ENCODE data around the gene ITGB1BP1. TPM values are rescaled to one million over a fixed set of nuclear protein-coding genes. Genes with fewer than 3 reads are reported as not detected.

ITGB1BP1 gene
- total and polyA plus RNA-seq, 9 donors = 43.3 to 107 (median 84.7) TPM

GRCh38 chr2:9462313-9462712 lies 39.0 kb upstream of the ITGB1BP1 start:
- H3K36me3 ChIP-seq (ENCODE audit: control insufficient read depth, insufficient read depth, low read length) = peaks cover 37% of the 10 kb centered on the region
- H3K9me3 ChIP-seq (replicated peaks; ENCODE audit: control insufficient read depth, low read depth, low read length) = no peaks in the 10 kb centered on the region
- WGBS (ENCODE audit: insufficient coverage) = 80% methylated on average over 1 of the region's 5 CpGs

GRCh38 chr2:9461079-9461478 lies 37.8 kb upstream of the ITGB1BP1 start:
- Histone ChIP-seq H3K9me3 (replicated peaks; ENCODE audit: control insufficient read depth, low read depth, low read length) (no peaks in the 10 kb centered on the region), H3K27me3 (ENCODE audit: control insufficient read depth, insufficient read depth, low read length) (no peaks in the 10 kb centered on the region), H3K4me1 (ENCODE audit: control insufficient read depth, insufficient read depth, low read length) (no peaks in the 10 kb centered on the region), H3K36me3 (ENCODE audit: control insufficient read depth, insufficient read depth, low read length) (peaks cover 34% of the 10 kb centered on the region), H3K27ac (ENCODE audit: low read length) (no peak overlapping the region), H3K4me3 (ENCODE audit: low read length) (no peak overlapping the region)
- no CpG with 5 or more reads among the region's 3 CpGs for WGBS (ENCODE audit: insufficient coverage)
- no peak for DNase-seq

More at GRCh38 chr2:9462313-9462712, 39.0 kb upstream of the ITGB1BP1 start:
- Histone ChIP-seq H3K27ac (ENCODE audit: low read length) (no peak overlapping the region), H3K4me3 (ENCODE audit: low read length) (no peak overlapping the region), H3K4me1 (ENCODE audit: control insufficient read depth, insufficient read depth, low read length) (no peaks in the 10 kb centered on the region), H3K27me3 (ENCODE audit: control insufficient read depth, insufficient read depth, low read length) (no peaks in the 10 kb centered on the region)
- DNase-seq = no peak

- DNase-seq = no peak
- WGBS (ENCODE audit: insufficient coverage) = no CpG with 5 or more reads among the region's 3 CpGs
- Histone ChIP-seq H3K36me3 (ENCODE audit: control insufficient read depth, insufficient read depth, low read length) (peaks cover 32% of the 10 kb centered on the region), H3K27me3 (ENCODE audit: control insufficient read depth, insufficient read depth, low read length) (no peaks in the 10 kb centered on the region), H3K4me1 (ENCODE audit: control insufficient read depth, insufficient read depth, low read length) (no peaks in the 10 kb centered on the region), H3K4me3 (ENCODE audit: low read length) (no peak overlapping the region), H3K27ac (ENCODE audit: low read length) (no peak overlapping the region), H3K9me3 (replicated peaks; ENCODE audit: control insufficient read depth, low read depth, low read length) (no peaks in the 10 kb centered on the region)
Observed at GRCh38 chr2:9460441-9461017, 37.2 kb upstream of the ITGB1BP1 start.

GRCh38 chr2:9451231-9451630 lies 27.9 kb upstream of the ITGB1BP1 start:
- Histone ChIP-seq H3K4me3 (ENCODE audit: low read length) (no peak overlapping the region), H3K9me3 (replicated peaks; ENCODE audit: control insufficient read depth, low read depth, low read length) (no peaks in the 10 kb centered on the region), H3K27ac (ENCODE audit: low read length) (no peak overlapping the region), H3K4me1 (ENCODE audit: control insufficient read depth, insufficient read depth, low read length) (no peaks in the 10 kb centered on the region), H3K27me3 (ENCODE audit: control insufficient read depth, insufficient read depth, low read length) (no peaks in the 10 kb centered on the region), H3K36me3 (ENCODE audit: control insufficient read depth, insufficient read depth, low read length) (peaks cover 34% of the 10 kb centered on the region)
- no CpG with 5 or more reads among the region's 1 CpG for WGBS (ENCODE audit: insufficient coverage)
- DNase-seq = no peak

GRCh38 chr2:9445089-9445488 lies 21.8 kb upstream of the ITGB1BP1 start:
- Histone ChIP-seq H3K9me3 (replicated peaks; ENCODE audit: control insufficient read depth, low read depth, low read length) (no peaks in the 10 kb centered on the region), H3K4me3 (ENCODE audit: low read length) (no peak overlapping the region), H3K4me1 (ENCODE audit: control insufficient read depth, insufficient read depth, low read length) (no peaks in the 10 kb centered on the region), H3K36me3 (ENCODE audit: control insufficient read depth, insufficient read depth, low read length) (peaks cover 44% of the 10 kb centered on the region), H3K27me3 (ENCODE audit: control insufficient read depth, insufficient read depth, low read length) (no peaks in the 10 kb centered on the region), H3K27ac (ENCODE audit: low read length) (no peak overlapping the region)
- 83% methylated on average over 1 of the region's 7 CpGs for WGBS (ENCODE audit: insufficient coverage)
- DNase-seq = no peak

- no peak overlapping the region for H3K27ac ChIP-seq (ENCODE audit: low read length)
- WGBS (ENCODE audit: insufficient coverage) = 89% methylated on average over 1 of the region's 5 CpGs
- no peaks in the 10 kb centered on the region for H3K27me3 ChIP-seq (ENCODE audit: control insufficient read depth, insufficient read depth, low read length)
- H3K4me3 ChIP-seq (ENCODE audit: low read length) = no peak overlapping the region
- peaks cover 3% of the 10 kb centered on the region for H3K4me1 ChIP-seq (ENCODE audit: control insufficient read depth, insufficient read depth, low read length)
- no peaks in the 10 kb centered on the region for H3K9me3 ChIP-seq (replicated peaks; ENCODE audit: control insufficient read depth, low read depth, low read length)
- DNase-seq = no peak
- peaks cover 44% of the 10 kb centered on the region for H3K36me3 ChIP-seq (ENCODE audit: control insufficient read depth, insufficient read depth, low read length)
Observed at GRCh38 chr2:9443526-9443925, 20.2 kb upstream of the ITGB1BP1 start.

GRCh38 chr2:9441556-9441955 lies 18.2 kb upstream of the ITGB1BP1 start:
- H3K27ac ChIP-seq (ENCODE audit: low read length) = no peak overlapping the region
- WGBS (ENCODE audit: insufficient coverage) = 78% methylated on average over 1 of the region's 3 CpGs

GRCh38 chr2:9440058-9440727 lies 16.9 kb upstream of the ITGB1BP1 start:
- DNase-seq = peak; percentile 48
- no CpG with 5 or more reads among the region's 1 CpG for WGBS (ENCODE audit: insufficient coverage)

More at GRCh38 chr2:9441556-9441955, 18.2 kb upstream of the ITGB1BP1 start:
- Histone ChIP-seq H3K36me3 (ENCODE audit: control insufficient read depth, insufficient read depth, low read length) (peaks cover 50% of the 10 kb centered on the region), H3K4me3 (ENCODE audit: low read length) (no peak overlapping the region), H3K4me1 (ENCODE audit: control insufficient read depth, insufficient read depth, low read length) (peaks cover 3% of the 10 kb centered on the region), H3K27me3 (ENCODE audit: control insufficient read depth, insufficient read depth, low read length) (no peaks in the 10 kb centered on the region), H3K9me3 (replicated peaks; ENCODE audit: control insufficient read depth, low read depth, low read length) (peaks cover 4% of the 10 kb centered on the region)
- no peak for DNase-seq

GRCh38 chr2:9439536-9439935 lies 16.2 kb upstream of the ITGB1BP1 start:
- peaks cover 47% of the 10 kb centered on the region for H3K36me3 ChIP-seq (ENCODE audit: control insufficient read depth, insufficient read depth, low read length)
- H3K27me3 ChIP-seq (ENCODE audit: control insufficient read depth, insufficient read depth, low read length) = no peaks in the 10 kb centered on the region
- no peak overlapping the region for H3K4me3 ChIP-seq (ENCODE audit: low read length)
- H3K4me1 ChIP-seq (ENCODE audit: control insufficient read depth, insufficient read depth, low read length) = peaks cover 3% of the 10 kb centered on the region
- H3K9me3 ChIP-seq (replicated peaks; ENCODE audit: control insufficient read depth, low read depth, low read length) = peaks cover 4% of the 10 kb centered on the region
- H3K27ac ChIP-seq (ENCODE audit: low read length) = peak overlapping the region; percentile 23
- WGBS (ENCODE audit: insufficient coverage) = no CpG with 5 or more reads among the region's 1 CpG
- DNase-seq = no peak

More at GRCh38 chr2:9440058-9440727, 16.9 kb upstream of the ITGB1BP1 start:
- Histone ChIP-seq H3K36me3 (ENCODE audit: control insufficient read depth, insufficient read depth, low read length) (peaks cover 46% of the 10 kb centered on the region), H3K9me3 (replicated peaks; ENCODE audit: control insufficient read depth, low read depth, low read length) (peaks cover 4% of the 10 kb centered on the region), H3K4me1 (ENCODE audit: control insufficient read depth, insufficient read depth, low read length) (peaks cover 3% of the 10 kb centered on the region), H3K27ac (ENCODE audit: low read length) (peak overlapping the region; percentile 62), H3K4me3 (ENCODE audit: low read length) (no peak overlapping the region), H3K27me3 (ENCODE audit: control insufficient read depth, insufficient read depth, low read length) (no peaks in the 10 kb centered on the region)

- Histone ChIP-seq H3K27me3 (ENCODE audit: control insufficient read depth, insufficient read depth, low read length) (no peaks in the 10 kb centered on the region), H3K27ac (ENCODE audit: low read length) (no peak overlapping the region), H3K36me3 (ENCODE audit: control insufficient read depth, insufficient read depth, low read length) (peaks cover 54% of the 10 kb centered on the region), H3K4me1 (ENCODE audit: control insufficient read depth, insufficient read depth, low read length) (no peaks in the 10 kb centered on the region), H3K9me3 (replicated peaks; ENCODE audit: control insufficient read depth, low read depth, low read length) (peaks cover 4% of the 10 kb centered on the region), H3K4me3 (ENCODE audit: low read length) (no peak overlapping the region)
- DNase-seq = no peak
- 75% methylated on average over 1 of the region's 2 CpGs for WGBS (ENCODE audit: insufficient coverage)
Observed at GRCh38 chr2:9434489-9434888, 11.2 kb upstream of the ITGB1BP1 start.
